ENCODE data around the gene INSM1.
A peak's percentile ranks its signal among the peaks of the same experiment; 100 is the strongest.

Gene INSM1

GRCh38 chr20:20395903-20396568, 28.1 kb downstream of the INSM1 start:
- no peak for DNase-seq

GRCh38 chr20:20396794-20397193, 28.9 kb downstream of the INSM1 start:
- DNase-seq, result no peak

GRCh38 chr20:20398123-20398522, 30.2 kb downstream of the INSM1 start:
- DNase-seq, result no peak

GRCh38 chr20:20399531-20400500, 31.9 kb downstream of the INSM1 start:
- DNase-seq, result no peak

- no peak for DNase-seq
These were observed 34.1 kb downstream of the INSM1 start for GRCh38 chr20:20401991-20402390.

GRCh38 chr20:20404633-20405032, 36.7 kb downstream of the INSM1 start:
- DNase-seq, result no peak

GRCh38 chr20:20405623-20406022, 37.7 kb downstream of the INSM1 start:
- no peak for DNase-seq

- DNase-seq, result no peak
These were observed 38.4 kb downstream of the INSM1 start for GRCh38 chr20:20406306-20406705.

- DNase-seq, result no peak
These were observed 40.2 kb downstream of the INSM1 start for GRCh38 chr20:20407891-20408805.

GRCh38 chr20:20409331-20409730, 41.4 kb downstream of the INSM1 start:
- no peak for DNase-seq

- peak; percentile 66 for DNase-seq
These were observed 42.8 kb downstream of the INSM1 start for GRCh38 chr20:20410678-20411077.

- no peak for DNase-seq
These were observed 43.5 kb downstream of the INSM1 start for GRCh38 chr20:20411402-20411801.

GRCh38 chr20:20411836-20412235, 43.9 kb downstream of the INSM1 start:
- no peak for DNase-seq

- no peak for DNase-seq
These were observed 44.8 kb downstream of the INSM1 start for GRCh38 chr20:20412750-20413149.

- no peak for DNase-seq
These were observed 45.9 kb downstream of the INSM1 start for GRCh38 chr20:20413810-20414281.

- no peak for DNase-seq
These were observed 46.8 kb downstream of the INSM1 start for GRCh38 chr20:20414640-20415220.

GRCh38 chr20:20415321-20415720, 47.4 kb downstream of the INSM1 start:
- no peak for DNase-seq

- DNase-seq, result no peak
These were observed 50.2 kb downstream of the INSM1 start for GRCh38 chr20:20417876-20418676.
